ENCODE data around the gene TNF.

Gene TNF

GRCh38 chr6:31544676-31545075 lies 30.7 kb upstream of the TNF start:
- no peak for DNase-seq (ENCODE audit: low spot score)

- no peak for DNase-seq (ENCODE audit: low spot score)
These were observed 30.1 kb upstream of the TNF start for GRCh38 chr6:31545291-31545690.

GRCh38 chr6:31546339-31546957 lies 28.9 kb upstream of the TNF start, which contains the start of gene ATP6V1G2:
Gene ATP6V1G2 (minus strand): TSS chr6:31546608. CDS start chr6:31546559, 49 bp downstream.
- DNase-seq (ENCODE audit: low spot score) = peak; percentile 80

GRCh38 chr6:31546958-31547726 lies 28.2 kb upstream of the TNF start, which contains the start of gene NFKBIL1:
Gene NFKBIL1 (plus strand): TSS chr6:31547608. CDS start chr6:31547695, 87 bp downstream.
- peak; percentile 95 for DNase-seq (ENCODE audit: low spot score)

- no peak for DNase-seq (ENCODE audit: low spot score)
These were observed 27.4 kb upstream of the TNF start for GRCh38 chr6:31547727-31548543.

- no peak for DNase-seq (ENCODE audit: low spot score)
These were observed 26.9 kb upstream of the TNF start for GRCh38 chr6:31548544-31548873.

GRCh38 chr6:31551371-31551770 lies 24.0 kb upstream of the TNF start:
- peak; percentile 35 for DNase-seq (ENCODE audit: low spot score)

GRCh38 chr6:31556307-31556706 lies 19.1 kb upstream of the TNF start:
- no peak for DNase-seq (ENCODE audit: low spot score)

GRCh38 chr6:31557443-31558317 lies 17.7 kb upstream of the TNF start:
- DNase-seq (ENCODE audit: low spot score) = no peak

GRCh38 chr6:31558318-31558625 lies 17.1 kb upstream of the TNF start:
- DNase-seq (ENCODE audit: low spot score) = no peak

- DNase-seq (ENCODE audit: low spot score) = no peak
These were observed 16.5 kb upstream of the TNF start for GRCh38 chr6:31558631-31559500.

GRCh38 chr6:31559606-31559957 lies 15.8 kb upstream of the TNF start:
- no peak for DNase-seq (ENCODE audit: low spot score)

- peak; percentile 40 for DNase-seq (ENCODE audit: low spot score)
These were observed 15.2 kb upstream of the TNF start for GRCh38 chr6:31559958-31560696.

GRCh38 chr6:31560697-31561058 lies 14.7 kb upstream of the TNF start:
- DNase-seq (ENCODE audit: low spot score) = no peak

GRCh38 chr6:31567531-31568370 lies 7.6 kb upstream of the TNF start:
- DNase-seq (ENCODE audit: low spot score) = no peak

GRCh38 chr6:31568537-31568961 lies 6.8 kb upstream of the TNF start:
- no peak for DNase-seq (ENCODE audit: low spot score)

GRCh38 chr6:31569861-31570536 lies 5.4 kb upstream of the TNF start:
- DNase-seq (ENCODE audit: low spot score) = no peak

GRCh38 chr6:31572041-31572911 lies 3.1 kb upstream of the TNF start, which contains the start of gene LTA:
Gene LTA (plus strand): TSS chr6:31572289. CDS start chr6:31572743, 454 bp downstream.
- DNase-seq (ENCODE audit: low spot score) = no peak
